ENCODE measurements around the gene SULT1C3. TPM values are rescaled to one million over a fixed set of nuclear protein-coding genes. Genes with fewer than 3 reads are reported as not detected.

The SULT1C3 gene
- total RNA-seq, 2 experiments from 2014 or later, result not detected

DNA sequence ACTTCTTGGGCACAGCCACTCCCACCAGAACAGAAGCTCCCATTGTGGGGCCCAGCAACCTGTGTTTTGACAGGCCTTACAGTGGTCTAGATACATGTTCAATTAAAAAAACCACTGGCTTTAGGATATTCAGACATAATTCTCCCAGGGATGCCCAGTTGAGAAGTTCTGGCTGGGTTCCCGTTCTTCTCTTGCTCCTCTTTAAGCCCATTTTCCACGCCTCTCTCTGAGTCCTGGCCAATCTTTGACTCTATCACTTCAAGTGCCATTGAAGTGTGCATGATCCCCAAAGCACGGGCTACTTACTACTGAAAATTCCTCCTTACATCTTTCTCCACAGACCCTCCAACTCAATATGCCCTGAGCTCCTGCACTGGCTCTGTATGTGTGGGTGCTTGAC is 17.5 kb upstream of the SULT1C3 start:
- H3K4me2 ChIP-seq (ENCODE audit: low read length), result no peak overlapping the region
- H3K36me3 ChIP-seq (ENCODE audit: insufficient read depth, low read length), result no peaks in the 10 kb centered on the region
- no peaks in the 10 kb centered on the region for H4K20me1 ChIP-seq (ENCODE audit: insufficient read depth, low read length)
- H3K4me3 ChIP-seq (ENCODE audit: low read depth, low read length, poor library complexity, severe bottlenecking), result no peak overlapping the region
- H3K4me1 ChIP-seq (ENCODE audit: insufficient read depth, low read length, poor library complexity, severe bottlenecking), result no peaks in the 10 kb centered on the region
- BruUV-seq (replicated peaks), result no TSS peak
- intact Hi-C loops (cut with micrococcal nuclease; ENCODE audit: unreplicated experiment), result no loop called here
- H3K9me3 ChIP-seq (ENCODE audit: low read length), result no peaks in the 10 kb centered on the region
- CTCF ChIA-PET (ENCODE audit: unreplicated experiment), result no interaction called here
- no peaks in the 10 kb centered on the region for H3K79me2 ChIP-seq (ENCODE audit: insufficient read depth, low read depth, low read length)
- DNase-seq (ENCODE audit: low spot score), result no peak
- POLR2A ChIA-PET, result no interaction called here
- H3K9me2 ChIP-seq (ENCODE audit: insufficient read depth, low read length), result no peaks in the 10 kb centered on the region
- H2AFZ ChIP-seq (ENCODE audit: low read length), result no peak overlapping the region
- TF ChIP-seq EZH2phosphoT487 (IDR thresholded peaks at IDR 0.05; ENCODE audit: borderline replicate concordance, low read depth, low read length), result no peak
- TF ChIP-seq, protein P1, sequence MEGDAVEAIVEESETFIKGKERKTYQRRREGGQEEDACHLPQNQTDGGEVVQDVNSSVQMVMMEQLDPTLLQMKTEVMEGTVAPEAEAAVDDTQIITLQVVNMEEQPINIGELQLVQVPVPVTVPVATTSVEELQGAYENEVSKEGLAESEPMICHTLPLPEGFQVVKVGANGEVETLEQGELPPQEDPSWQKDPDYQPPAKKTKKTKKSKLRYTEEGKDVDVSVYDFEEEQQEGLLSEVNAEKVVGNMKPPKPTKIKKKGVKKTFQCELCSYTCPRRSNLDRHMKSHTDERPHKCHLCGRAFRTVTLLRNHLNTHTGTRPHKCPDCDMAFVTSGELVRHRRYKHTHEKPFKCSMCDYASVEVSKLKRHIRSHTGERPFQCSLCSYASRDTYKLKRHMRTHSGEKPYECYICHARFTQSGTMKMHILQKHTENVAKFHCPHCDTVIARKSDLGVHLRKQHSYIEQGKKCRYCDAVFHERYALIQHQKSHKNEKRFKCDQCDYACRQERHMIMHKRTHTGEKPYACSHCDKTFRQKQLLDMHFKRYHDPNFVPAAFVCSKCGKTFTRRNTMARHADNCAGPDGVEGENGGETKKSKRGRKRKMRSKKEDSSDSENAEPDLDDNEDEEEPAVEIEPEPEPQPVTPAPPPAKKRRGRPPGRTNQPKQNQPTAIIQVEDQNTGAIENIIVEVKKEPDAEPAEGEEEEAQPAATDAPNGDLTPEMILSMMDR (conservative IDR thresholded peaks at IDR 0.05; ENCODE audit: low read length), result no peak
- H3K27ac ChIP-seq (ENCODE audit: low read depth, low read length, poor library complexity, severe bottlenecking), result no peak overlapping the region

DNA sequence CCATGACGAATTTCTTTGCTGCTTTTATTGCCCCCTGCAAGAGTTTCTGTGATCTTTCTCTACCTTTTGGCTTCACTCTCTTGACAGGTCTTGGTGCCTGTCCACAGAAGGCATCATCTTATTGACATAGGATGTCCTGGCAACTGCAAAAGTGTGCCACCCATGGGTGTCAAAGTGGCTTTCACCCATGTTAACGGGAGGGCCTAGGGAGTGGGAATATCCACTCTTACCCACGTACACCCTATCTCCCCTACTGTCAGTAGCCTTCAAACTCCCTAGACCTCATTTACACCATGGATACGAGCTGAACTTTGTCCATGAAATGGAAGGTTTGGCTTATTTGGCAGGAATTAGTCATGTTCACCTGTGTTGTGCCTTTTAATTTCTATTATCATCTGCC is 16.2 kb upstream of the SULT1C3 start:
- TF ChIP-seq, protein P1 (conservative IDR thresholded peaks at IDR 0.05; ENCODE audit: low read length), result no peak
- TF ChIP-seq EZH2phosphoT487 (IDR thresholded peaks at IDR 0.05; ENCODE audit: borderline replicate concordance, low read depth, low read length), result no peak
- Histone ChIP-seq H3K9me2 (ENCODE audit: insufficient read depth, low read length) (no peaks in the 10 kb centered on the region), H3K27ac (ENCODE audit: low read depth, low read length, poor library complexity, severe bottlenecking) (no peak overlapping the region), H3K36me3 (ENCODE audit: insufficient read depth, low read length) (no peaks in the 10 kb centered on the region), H3K4me2 (ENCODE audit: low read length) (no peak overlapping the region), H3K79me2 (ENCODE audit: insufficient read depth, low read depth, low read length) (no peaks in the 10 kb centered on the region), H2AFZ (ENCODE audit: low read length) (no peak overlapping the region), H3K4me1 (ENCODE audit: insufficient read depth, low read length, poor library complexity, severe bottlenecking) (no peaks in the 10 kb centered on the region), H4K20me1 (ENCODE audit: insufficient read depth, low read length) (no peaks in the 10 kb centered on the region), H3K4me3 (ENCODE audit: low read depth, low read length, poor library complexity, severe bottlenecking) (no peak overlapping the region), H3K9me3 (ENCODE audit: low read length) (no peaks in the 10 kb centered on the region)
- intact Hi-C loops (cut with micrococcal nuclease; ENCODE audit: unreplicated experiment), result no loop called here
- ChIA-PET POLR2A (no interaction called here), CTCF (ENCODE audit: unreplicated experiment) (no interaction called here)
- BruUV-seq (replicated peaks), result no TSS peak
- no peak for DNase-seq (ENCODE audit: low spot score)

DNA sequence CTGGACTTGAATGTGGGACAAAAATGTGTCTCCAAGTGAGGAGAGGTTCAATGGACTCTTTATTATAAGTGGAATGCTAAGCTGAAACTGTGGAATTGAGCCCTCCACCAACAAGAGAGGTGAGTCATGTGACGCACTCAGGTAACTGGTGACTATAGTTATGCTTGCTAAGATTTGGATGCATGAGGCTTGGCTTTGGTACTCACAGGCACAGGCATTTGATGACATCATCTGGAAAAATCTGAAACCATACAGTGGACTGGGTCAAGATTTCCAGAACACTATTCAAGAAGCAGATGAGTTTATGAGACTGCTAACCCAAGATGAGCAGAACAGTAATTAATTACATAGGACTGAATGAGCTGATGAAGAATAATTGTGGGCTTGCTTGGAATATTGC is 15.7 kb upstream of the SULT1C3 start:
- POLR2A ChIA-PET, result no interaction called here
- H3K4me3 ChIP-seq (ENCODE audit: low read depth, low read length, poor library complexity, severe bottlenecking), result no peak overlapping the region
- H3K36me3 ChIP-seq (ENCODE audit: insufficient read depth, low read length), result no peaks in the 10 kb centered on the region
- BruUV-seq (replicated peaks), result no TSS peak
- TF ChIP-seq, protein P1 (conservative IDR thresholded peaks at IDR 0.05; ENCODE audit: low read length), result no peak
- TF ChIP-seq EZH2phosphoT487 (IDR thresholded peaks at IDR 0.05; ENCODE audit: borderline replicate concordance, low read depth, low read length), result no peak
- no peak overlapping the region for H3K4me2 ChIP-seq (ENCODE audit: low read length)
- no peaks in the 10 kb centered on the region for H3K4me1 ChIP-seq (ENCODE audit: insufficient read depth, low read length, poor library complexity, severe bottlenecking)
- CTCF ChIA-PET (ENCODE audit: unreplicated experiment), result no interaction called here
- no peaks in the 10 kb centered on the region for H3K79me2 ChIP-seq (ENCODE audit: insufficient read depth, low read depth, low read length)
- no peak for DNase-seq (ENCODE audit: low spot score)
- intact Hi-C loops (cut with micrococcal nuclease; ENCODE audit: unreplicated experiment), result no loop called here
- no peaks in the 10 kb centered on the region for H4K20me1 ChIP-seq (ENCODE audit: insufficient read depth, low read length)
- no peak overlapping the region for H2AFZ ChIP-seq (ENCODE audit: low read length)
- no peaks in the 10 kb centered on the region for H3K9me3 ChIP-seq (ENCODE audit: low read length)
- H3K27ac ChIP-seq (ENCODE audit: low read depth, low read length, poor library complexity, severe bottlenecking), result no peak overlapping the region
- H3K9me2 ChIP-seq (ENCODE audit: insufficient read depth, low read length), result no peaks in the 10 kb centered on the region

All from OCI-LY7 (cell line).